Psoas muscle (tissue), 8 donors: Measurements from ENCODE around the gene BPIFB1. TPM values are rescaled to one million over a fixed set of nuclear protein-coding genes. Genes with fewer than 3 reads are reported as not detected.

ENCODE experiments used
- ATAC-seq, 4 donors: fragments of 200-7000 bp; cut with Tn5 transposase; one replicate each; pipeline ENCODE4 v1.9.1; 2020; ENCODE audit warnings: moderate library complexity in 3 of 4, mild to moderate bottlenecking in 2 of 4
- DNase-seq, 2 donors: peaks; one replicate each; pipeline ENCODE4 v3.0.0-alpha.2; 2020
- H3K27ac ChIP-seq: fragments of 200-600 bp; one replicate; pipeline ENCODE4 v1.8.0; 2022
- H3K27me3 ChIP-seq, 3 donors: fragments of 200-600 bp in 1 of 3; one replicate each; pipeline versions ENCODE4 v1.6.1 to v1.8.0; 2013 to 2022; ENCODE audit warnings: low read length in 2 of 3, mild to moderate bottlenecking in 2 of 3, moderate library complexity in 1 of 3; ENCODE audit not compliant: insufficient read depth in 3 of 3
- H3K36me3 ChIP-seq, 2 donors: fragments of 200-600 bp in 1 of 2; one replicate each; pipeline versions ENCODE4 v1.6.1 to v1.8.0; 2013 to 2022; ENCODE audit warnings: low read depth in 1 of 2, mild to moderate bottlenecking in 1 of 2, moderate library complexity in 1 of 2; ENCODE audit not compliant: insufficient read depth in 1 of 2
- H3K4me1 ChIP-seq: fragments of 200-600 bp; one replicate; pipeline ENCODE4 v1.8.0; 2022
- H3K4me3 ChIP-seq: fragments of 200-600 bp; one replicate; pipeline ENCODE4 v1.8.0; 2022; ENCODE audit warnings: mild to moderate bottlenecking
- H3K9me3 ChIP-seq: fragments of 200-600 bp; one replicate; pipeline ENCODE4 v1.8.0; 2022
- WGBS, 3 donors: extraction: QIAGEN DNeasy Blood & Tissue Kit; methylation state at CpG; one replicate each; pipeline versions ENCODE4 v1.1.6 to v1.1.7; 2013; 5-methylcytosine and 5-hydroxymethylcytosine counted together
- intact Hi-C, 2 donors: fragments of 100-400 bp; cut with DNase I; formaldehyde crosslinking; loops; one replicate each; pipeline versions ENCODE4 v1.11.0 to v1.14.2; 2022
- polyA plus RNA-seq, 3 donors: library from polyadenylated mRNA; stranded (reverse); fragments of 200-250 nt; gene quantifications; one replicate each; pipeline ENCODE4 v1.2.3, GENCODE V29; 2013
- total RNA-seq, 4 donors: library from RNA; stranded (reverse); fragmentation: NEBNext Ultra II Directional in 2 of 4; extraction: Animal tissue kit (Norgen Biotek cat#: 25700) in 2 of 4; gene quantifications; one replicate each; pipeline versions ENCODE4 v1.2.1 to v1.2.4, GENCODE V29; 2021 to 2023
- TF ChIP-seq, protein P1 (sequence below): fragments of 200-600 bp; IDR thresholded peaks from one replicate; pipeline ENCODE4 v1.8.0; 2022; ENCODE audit warnings: antibody characterized with exemption
- donor health status: healthy with polysubstance abuse.
- donor health status: DM: no; HTN: no; CAD: no; lungs with moderate emphysema.
- donor health status: Bipolar disorder and iron deficiency.
- donor health status: healthy.
- donor health status: DM: yes; HTN: yes; CAD: no.
- donor health status: DM: no; HTN: no; CAD: no.
- donor health status: DM: no; HTN: no; CAD: no.
- donor health status: DM: yes; HTN: yes; CAD: no.

The BPIFB1 gene
- total and polyA plus RNA-seq, 7 donors = 0.04 TPM; not detected in 6

DNA sequence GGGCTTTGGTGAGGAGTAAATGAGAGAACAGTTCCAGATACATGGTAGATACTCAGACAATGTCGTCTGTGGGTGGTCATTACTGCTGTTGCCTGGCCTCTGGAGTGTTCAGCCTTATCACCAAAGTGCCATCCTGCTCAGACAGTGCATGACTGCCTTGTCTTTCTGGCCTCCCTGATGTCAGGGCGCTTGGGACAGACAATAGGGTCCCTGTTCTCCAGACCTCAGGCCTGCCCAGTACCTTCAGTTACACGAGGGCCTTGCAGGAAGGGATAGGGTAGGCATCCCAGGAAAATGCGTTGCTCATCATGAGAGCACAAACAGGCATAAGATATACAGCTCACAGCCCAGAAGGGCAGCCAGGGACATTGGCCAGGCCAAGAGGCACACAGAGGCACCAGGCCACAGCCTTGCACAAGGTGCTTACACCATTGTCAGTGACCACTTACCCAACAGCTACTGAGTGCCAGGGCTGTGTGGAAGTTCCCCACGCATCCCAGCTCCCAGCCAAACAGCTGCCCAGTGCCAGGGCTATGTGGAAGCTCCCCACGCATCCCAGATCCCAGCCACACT, 27.4 kb downstream of the BPIFB1 start:
- H3K4me3 ChIP-seq = no peak overlapping the region
- no peaks in the 10 kb centered on the region for H3K4me1 ChIP-seq
- no peak for DNase-seq
- no peaks in the 10 kb centered on the region for H3K36me3 ChIP-seq
- TF ChIP-seq, protein P1, sequence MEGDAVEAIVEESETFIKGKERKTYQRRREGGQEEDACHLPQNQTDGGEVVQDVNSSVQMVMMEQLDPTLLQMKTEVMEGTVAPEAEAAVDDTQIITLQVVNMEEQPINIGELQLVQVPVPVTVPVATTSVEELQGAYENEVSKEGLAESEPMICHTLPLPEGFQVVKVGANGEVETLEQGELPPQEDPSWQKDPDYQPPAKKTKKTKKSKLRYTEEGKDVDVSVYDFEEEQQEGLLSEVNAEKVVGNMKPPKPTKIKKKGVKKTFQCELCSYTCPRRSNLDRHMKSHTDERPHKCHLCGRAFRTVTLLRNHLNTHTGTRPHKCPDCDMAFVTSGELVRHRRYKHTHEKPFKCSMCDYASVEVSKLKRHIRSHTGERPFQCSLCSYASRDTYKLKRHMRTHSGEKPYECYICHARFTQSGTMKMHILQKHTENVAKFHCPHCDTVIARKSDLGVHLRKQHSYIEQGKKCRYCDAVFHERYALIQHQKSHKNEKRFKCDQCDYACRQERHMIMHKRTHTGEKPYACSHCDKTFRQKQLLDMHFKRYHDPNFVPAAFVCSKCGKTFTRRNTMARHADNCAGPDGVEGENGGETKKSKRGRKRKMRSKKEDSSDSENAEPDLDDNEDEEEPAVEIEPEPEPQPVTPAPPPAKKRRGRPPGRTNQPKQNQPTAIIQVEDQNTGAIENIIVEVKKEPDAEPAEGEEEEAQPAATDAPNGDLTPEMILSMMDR = no peak
- H3K9me3 ChIP-seq = no peaks in the 10 kb centered on the region
- no peaks in the 10 kb centered on the region for H3K27me3 ChIP-seq
- H3K27ac ChIP-seq = no peak overlapping the region
- intact Hi-C loops = no loop called here
- 59 to 71% (median 64%) methylated on average over 6 of the region's 6 CpGs for WGBS, 3 donors
- ATAC-seq = no peak

DNA sequence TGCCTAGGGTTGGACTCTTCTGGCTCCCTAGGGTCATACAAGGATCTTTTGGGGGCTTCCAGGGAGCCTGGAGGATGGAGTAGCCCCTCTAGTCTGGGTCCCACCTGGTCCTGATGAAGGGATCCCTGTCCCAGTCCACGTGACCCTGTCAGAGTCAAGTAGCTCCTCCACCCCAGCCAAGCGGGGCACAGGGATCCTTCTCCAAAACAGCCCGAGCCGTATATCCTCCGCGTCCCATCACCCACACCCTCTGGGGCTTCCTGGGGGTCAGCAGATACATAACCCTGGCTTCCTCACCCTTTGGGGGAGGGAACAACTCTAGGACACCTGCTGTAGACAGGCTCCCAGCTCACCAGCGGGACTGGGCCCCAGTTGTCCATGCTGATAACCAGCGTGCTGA, 28.0 kb downstream of the BPIFB1 start:
- DNase-seq (no peak), ATAC-seq (no peak)
- H3K27me3 ChIP-seq = no peaks in the 10 kb centered on the region
- H3K9me3 ChIP-seq = no peaks in the 10 kb centered on the region
- no peak overlapping the region for H3K4me3 ChIP-seq
- no peaks in the 10 kb centered on the region for H3K4me1 ChIP-seq
- WGBS, 3 donors = 75 to 76% (median 75%) methylated on average over 8 of the region's 8 CpGs
- H3K36me3 ChIP-seq = no peaks in the 10 kb centered on the region
- TF ChIP-seq, protein P1 = no peak
- intact Hi-C loops = no loop called here
- no peak overlapping the region for H3K27ac ChIP-seq

DNA sequence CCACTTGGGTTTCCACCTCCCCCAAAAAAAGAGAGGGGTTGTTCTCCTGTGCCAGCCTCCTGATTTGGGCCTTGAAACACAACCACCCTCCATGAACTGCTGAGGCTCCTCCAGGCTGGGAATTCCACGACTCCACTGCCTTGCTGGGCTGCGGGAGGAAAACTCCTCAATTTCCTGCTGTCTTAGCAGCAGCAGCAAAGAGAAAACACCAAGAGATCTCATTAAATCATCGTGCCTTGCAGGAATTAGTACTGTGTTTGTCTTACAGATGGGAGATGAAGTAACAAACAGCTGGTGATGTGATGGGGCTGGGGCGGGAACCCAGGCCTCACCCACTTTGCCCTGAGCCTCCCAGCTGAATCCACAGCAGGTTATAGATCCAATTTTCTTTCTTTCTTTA, 29.0 kb downstream of the BPIFB1 start:
- no peak for DNase-seq
- H3K4me3 ChIP-seq = no peak overlapping the region
- H3K4me1 ChIP-seq = no peaks in the 10 kb centered on the region
- no peaks in the 10 kb centered on the region for H3K27me3 ChIP-seq
- TF ChIP-seq, protein P1 = no peak
- no peaks in the 10 kb centered on the region for H3K36me3 ChIP-seq
- H3K9me3 ChIP-seq = no peaks in the 10 kb centered on the region
- 48 to 56% (median 55%) methylated on average over 4 of the region's 4 CpGs for WGBS, 3 donors
- no peak overlapping the region for H3K27ac ChIP-seq
- no peak for ATAC-seq
- intact Hi-C loops = no loop called here

DNA sequence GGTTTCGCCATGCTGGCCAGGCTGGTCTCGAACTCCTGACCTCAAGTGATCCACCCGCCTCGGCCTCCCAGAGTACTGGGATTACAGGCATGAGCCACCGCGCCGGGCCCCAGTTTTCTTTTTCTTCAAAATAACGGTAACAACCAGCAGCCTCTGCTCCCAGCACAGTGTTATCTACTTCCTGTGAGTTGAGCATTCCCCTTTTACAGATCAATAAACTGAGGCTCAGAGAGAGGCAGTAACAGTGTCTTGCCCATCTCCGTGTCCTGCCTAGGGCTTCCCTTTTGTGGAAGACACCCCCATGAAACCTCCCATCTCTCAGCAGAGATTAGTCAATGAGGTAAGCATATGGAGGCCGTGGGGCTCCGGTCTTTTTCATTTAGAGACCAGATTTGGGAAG, 29.6 kb downstream of the BPIFB1 start:
- no peak for ATAC-seq

More for the DNA sequence above, 29.6 kb downstream of the BPIFB1 start:
- 87 to 89% (median 88%) methylated on average over 11 of the region's 11 CpGs for WGBS, 3 donors
- Histone ChIP-seq H3K27ac (no peak overlapping the region), H3K27me3 (no peaks in the 10 kb centered on the region), H3K9me3 (no peaks in the 10 kb centered on the region), H3K36me3 (no peaks in the 10 kb centered on the region), H3K4me1 (no peaks in the 10 kb centered on the region), H3K4me3 (no peak overlapping the region)
- TF ChIP-seq, protein P1 = no peak
- no peak for DNase-seq
- intact Hi-C loops = no loop called here
